ENCODE measurements around the gene STAT1. TPM values are rescaled to one million over a fixed set of nuclear protein-coding genes. Genes with fewer than 3 reads are reported as not detected.

Gene STAT1
- total RNA-seq, 1 experiment from 2014 or later: 60.7 TPM

GRCh38 chr2:191053256-191053655, 39.3 kb upstream of the STAT1 start:
- TF ChIP-seq POLR2AphosphoS5 (IDR thresholded peaks at IDR 0.05; ENCODE audit: low read depth, low read length) (no peak), MAX (IDR thresholded peaks at IDR 0.05) (no peak), FOSL1 (IDR thresholded peaks at IDR 0.05; ENCODE audit: low read depth) (no peak), SP1 (IDR thresholded peaks at IDR 0.05; ENCODE audit: low read depth) (no peak), SRF (IDR thresholded peaks at IDR 0.05; ENCODE audit: low read depth) (no peak), EZH2 (IDR thresholded peaks at IDR 0.05) (no peak), CTCF (IDR thresholded peaks at IDR 0.05 in 2 of 3, conservative IDR thresholded peaks at IDR 0.05 in 1 of 3; ENCODE audit: borderline replicate concordance in 1 of 3, insufficient read depth in 1 of 3, low read depth in 2 of 3, low read length in 2 of 3) (no peak), ELF1 (IDR thresholded peaks at IDR 0.05; ENCODE audit: borderline replicate concordance, low read depth) (no peak), RAD21 (IDR thresholded peaks at IDR 0.05; ENCODE audit: low read depth) (no peak), ATF3 (IDR thresholded peaks at IDR 0.05) (no peak), ZFX (IDR thresholded peaks at IDR 0.05) (no peak), CEBPB (IDR thresholded peaks at IDR 0.05; ENCODE audit: low read depth) (no peak), ZBTB33 (IDR thresholded peaks at IDR 0.05; ENCODE audit: extremely low read depth, insufficient replicate concordance, low read length) (no peak), CBX3 (IDR thresholded peaks at IDR 0.05; ENCODE audit: low read depth) (no peak), ZNF274 (IDR thresholded peaks at IDR 0.05; ENCODE audit: low read depth, low read length) (no peak), REST (IDR thresholded peaks at IDR 0.05; ENCODE audit: low read depth) (no peak), YY1 (IDR thresholded peaks at IDR 0.05; ENCODE audit: extremely low read depth, insufficient replicate concordance, low read depth, low read length) (no peak), JUND (IDR thresholded peaks at IDR 0.05) (no peak)
- Histone ChIP-seq H3K4me3 (replicated peaks in 1 of 2; ENCODE audit: low read depth in 1 of 2, low read length in 2 of 2) (no peak overlapping the region), H3K27ac (ENCODE audit: low read depth, low read length) (no peak overlapping the region), H3K36me3 (ENCODE audit: control insufficient read depth in 1 of 2, insufficient read depth in 2 of 2, low read length in 2 of 2) (no peaks in the 10 kb centered on the region), H3K9me2 (ENCODE audit: insufficient read depth) (no peaks in the 10 kb centered on the region), H4K20me1 (ENCODE audit: insufficient read depth) (no peaks in the 10 kb centered on the region), H2AFZ (ENCODE audit: low read depth, low read length, poor library complexity, severe bottlenecking) (no peak overlapping the region), H3K4me1 (ENCODE audit: control insufficient read depth in 1 of 2, insufficient read depth in 2 of 2, low read length in 2 of 2) (peaks cover 0 to 8% of the 10 kb centered on the region in 2 experiments; a peak in 1 of 4 replicates), H3K79me2 (ENCODE audit: insufficient read depth, low read length) (no peaks in the 10 kb centered on the region), H3K9me3 (ENCODE audit: control insufficient read depth in 1 of 2, insufficient read depth in 1 of 2, low read depth in 1 of 2, low read length in 2 of 2) (no peaks in the 10 kb centered on the region), H3K9ac (ENCODE audit: low read length) (no peak overlapping the region), H3K4me2 (ENCODE audit: low read length) (no peak overlapping the region), H3K27me3 (ENCODE audit: insufficient read depth, low read length) (no peaks in the 10 kb centered on the region)
- BruUV-seq (replicated peaks): no TSS peak
- CTCF ChIA-PET: interaction anchor here (1.0 to 7.3 kb wide), 13 partner anchors 11 to 486 kb away, joined by 3 to 171 read pairs (median 11); partner anchors contain the start of gene STAT4
- RAD21 ChIA-PET (ENCODE audit: low non-redundant PET in 1 of 2, low total read pairs in 2 of 2, uncharacterized antibody in 2 of 2, unreplicated experiment in 2 of 2): interaction anchor here (1.9 to 2.6 kb wide), 2 partner anchors 102 kb away, joined by 15 to 18 read pairs; no protein-coding TSS in a partner anchor
- DNase-seq (ENCODE audit: low read depth, low spot score) (no peak), ATAC-seq (no peak)
- intact Hi-C loops (cut with micrococcal nuclease): loop anchor here (5.0 kb wide), 1 partner anchor 449 kb away; no protein-coding TSS in a partner anchor
- POLR2A ChIA-PET: no interaction called here

Measured in HCT116 (cell line).